Measurements from ENCODE around the gene PDILT. TPM values are rescaled to one million over a fixed set of nuclear protein-coding genes. Genes with fewer than 3 reads are reported as not detected.

The PDILT gene
- total and polyA plus RNA-seq, 9 of the 15 experiments (the other 6 are each of a cell fraction or from before 2014, with no cell fraction given) = not detected

Other genes with a start within 250 kb of the PDILT start
- not detected in 2 replicates for gene GP2, start 77.2 kb downstream of the PDILT start, total RNA-seq (2014; rRNA removed)
- not detected in 2 replicates for gene GP2, start 77.2 kb downstream of the PDILT start, total RNA-seq (2014; rRNA removed; fragmentation: Illumina TruSeq; extraction: Trizol)
- gene GP2, start 77.2 kb downstream of the PDILT start, total RNA-seq (2015; rRNA removed; fragmentation: Illumina TruSeq; extraction: Trizol) = not detected in 2 replicates
- 5.9 and 6.1 TPM in 2 replicates for gene GP2, start 77.2 kb downstream of the PDILT start, total RNA-seq (2021)
- gene GP2, start 77.2 kb downstream of the PDILT start, polyA plus RNA-seq (2011; rRNA removed) = not detected in 2 replicates
- gene GP2, start 77.2 kb downstream of the PDILT start, polyA plus RNA-seq (2014; fragmentation: Illumina TruSeq; extraction: Trizol) = not detected in 2 replicates
- not detected for gene GP2, start 77.2 kb downstream of the PDILT start, polyA plus RNA-seq (2014; fragmentation: Nextera tagmentation; extraction: Ambion mirVana)
- not detected in 2 replicates for gene GP2, start 77.2 kb downstream of the PDILT start, polyA plus RNA-seq (2014; rRNA removed)
- gene UMOD, start 52.0 kb downstream of the PDILT start, total RNA-seq (2014; rRNA removed) = not detected in 2 replicates
- not detected in 2 replicates for gene UMOD, start 52.0 kb downstream of the PDILT start, total RNA-seq (2014; rRNA removed; fragmentation: Illumina TruSeq; extraction: Trizol)
- gene UMOD, start 52.0 kb downstream of the PDILT start, total RNA-seq (2015; rRNA removed; fragmentation: Illumina TruSeq; extraction: Trizol) = not detected in 2 replicates
- not detected in 2 replicates for gene UMOD, start 52.0 kb downstream of the PDILT start, total RNA-seq (2021)
- gene UMOD, start 52.0 kb downstream of the PDILT start, polyA plus RNA-seq (2011; rRNA removed) = not detected in 2 replicates
- gene UMOD, start 52.0 kb downstream of the PDILT start, polyA plus RNA-seq (2014; fragmentation: Illumina TruSeq; extraction: Trizol) = not detected in 2 replicates
- gene UMOD, start 52.0 kb downstream of the PDILT start, polyA plus RNA-seq (2014; fragmentation: Nextera tagmentation; extraction: Ambion mirVana) = not detected
- gene UMOD, start 52.0 kb downstream of the PDILT start, polyA plus RNA-seq (2014; rRNA removed) = not detected in 2 replicates
- not detected in 2 replicates for gene ACSM5, start 4.8 kb upstream of the PDILT start, total RNA-seq (2014; rRNA removed)
- not detected in 2 replicates for gene ACSM5, start 4.8 kb upstream of the PDILT start, total RNA-seq (2014; rRNA removed; fragmentation: Illumina TruSeq; extraction: Trizol)
- gene ACSM5, start 4.8 kb upstream of the PDILT start, total RNA-seq (2015; rRNA removed; fragmentation: Illumina TruSeq; extraction: Trizol) = not detected in 2 replicates
- not detected in 2 replicates for gene ACSM5, start 4.8 kb upstream of the PDILT start, total RNA-seq (2021)
- not detected in 2 replicates for gene ACSM5, start 4.8 kb upstream of the PDILT start, polyA plus RNA-seq (2011; rRNA removed)
- gene ACSM5, start 4.8 kb upstream of the PDILT start, polyA plus RNA-seq (2014; fragmentation: Illumina TruSeq; extraction: Trizol) = not detected in 2 replicates
- gene ACSM5, start 4.8 kb upstream of the PDILT start, polyA plus RNA-seq (2014; fragmentation: Nextera tagmentation; extraction: Ambion mirVana) = not detected
- gene ACSM5, start 4.8 kb upstream of the PDILT start, polyA plus RNA-seq (2014; rRNA removed) = not detected in 2 replicates
- not detected in 2 replicates for gene ACSM2A, start 46.8 kb upstream of the PDILT start, total RNA-seq (2014; rRNA removed)
- not detected in 2 replicates for gene ACSM2A, start 46.8 kb upstream of the PDILT start, total RNA-seq (2014; rRNA removed; fragmentation: Illumina TruSeq; extraction: Trizol)
- not detected in 2 replicates for gene ACSM2A, start 46.8 kb upstream of the PDILT start, total RNA-seq (2015; rRNA removed; fragmentation: Illumina TruSeq; extraction: Trizol)
- 0.09 and 0.13 TPM in 2 replicates for gene ACSM2A, start 46.8 kb upstream of the PDILT start, total RNA-seq (2021)
- gene ACSM2A, start 46.8 kb upstream of the PDILT start, polyA plus RNA-seq (2011; rRNA removed) = not detected in 2 replicates
- not detected in 2 replicates for gene ACSM2A, start 46.8 kb upstream of the PDILT start, polyA plus RNA-seq (2014; fragmentation: Illumina TruSeq; extraction: Trizol)
- gene ACSM2A, start 46.8 kb upstream of the PDILT start, polyA plus RNA-seq (2014; fragmentation: Nextera tagmentation; extraction: Ambion mirVana) = not detected
- gene ACSM2A, start 46.8 kb upstream of the PDILT start, polyA plus RNA-seq (2014; rRNA removed) = not detected in 2 replicates
- gene ACSM2B, start 171.6 kb upstream of the PDILT start, total RNA-seq (2014; rRNA removed) = 0.16 TPM in 1 of 2 replicates, not detected in the other
- 0.22 and 0.69 TPM in 2 replicates for gene ACSM2B, start 171.6 kb upstream of the PDILT start, total RNA-seq (2014; rRNA removed; fragmentation: Illumina TruSeq; extraction: Trizol)
- not detected in 2 replicates for gene ACSM2B, start 171.6 kb upstream of the PDILT start, total RNA-seq (2015; rRNA removed; fragmentation: Illumina TruSeq; extraction: Trizol)
- 0.40 and 0.89 TPM in 2 replicates for gene ACSM2B, start 171.6 kb upstream of the PDILT start, total RNA-seq (2021)
- not detected in 2 replicates for gene ACSM2B, start 171.6 kb upstream of the PDILT start, polyA plus RNA-seq (2011; rRNA removed)
- 0.06 and 0.10 TPM in 2 replicates for gene ACSM2B, start 171.6 kb upstream of the PDILT start, polyA plus RNA-seq (2014; fragmentation: Illumina TruSeq; extraction: Trizol)
- under 1 TPM; 0.45 to 0.64 TPM for gene ACSM2B, start 171.6 kb upstream of the PDILT start, polyA plus RNA-seq (2014; fragmentation: Nextera tagmentation; extraction: Ambion mirVana)
- 0.68 TPM in 1 of 2 replicates, not detected in the other for gene ACSM2B, start 171.6 kb upstream of the PDILT start, polyA plus RNA-seq (2014; rRNA removed)